ENCODE data around the gene PAWR. TPM values are rescaled to one million over a fixed set of nuclear protein-coding genes. Genes with fewer than 3 reads are reported as not detected.

Gene PAWR
- total RNA-seq (5.8 TPM), polyA plus RNA-seq (1 to 10 TPM in 3 of 4 donors, under 1 TPM in 1; 0.20 to 2.2 (median 1.2) TPM)

GRCh38 chr12:79690638-79691510 lies at the start of gene PAWR:
PAWR (minus strand) TSS chr12:79690964; CDS start chr12:79690244, 720 bp downstream.
- Mint-ChIP-seq H3K36me3 (no peaks in the 10 kb centered on the region), H3K27me3 (peaks cover 82% of the 10 kb centered on the region), H3K27ac (no peak within 1 kb of the TSS), H3K4me1 (peaks cover 5 to 22% (median 15%) of the 10 kb centered on the region in 4 donors), H3K9me3 (peaks cover 0 to 6% (median 0%) of the 10 kb centered on the region in 7 donors), H3K4me3 (peak within 1 kb of the TSS; percentile 82 to 91 (median 86))
- Histone ChIP-seq H3K4me3 (ENCODE audit: low read depth, low read length) (peak within 1 kb of the TSS; percentile 41), H3K36me3 (ENCODE audit: control insufficient read depth, insufficient read depth, low read length) (no peaks in the 10 kb centered on the region), H3K4me1 (ENCODE audit: control insufficient read depth, insufficient read depth, low read length, poor library complexity, severe bottlenecking) (peaks cover 13% of the 10 kb centered on the region), H3K27ac (ENCODE audit: insufficient read depth, low read length, poor library complexity, severe bottlenecking) (no peak within 1 kb of the TSS), H3K27me3 (ENCODE audit: control insufficient read depth, insufficient read depth, low read length) (peaks cover 38% of the 10 kb centered on the region), H3K9me3 (ENCODE audit: control insufficient read depth in 2 of 2, low read length in 2 of 2) (no peaks in the 10 kb centered on the region)
- peak in 1 of 3 donors; percentile 25 for DNase-seq
- ATAC-seq (ENCODE audit: low read depth in 2 of 2) = peak in 1 of 2 donors; percentile 43

DNA sequence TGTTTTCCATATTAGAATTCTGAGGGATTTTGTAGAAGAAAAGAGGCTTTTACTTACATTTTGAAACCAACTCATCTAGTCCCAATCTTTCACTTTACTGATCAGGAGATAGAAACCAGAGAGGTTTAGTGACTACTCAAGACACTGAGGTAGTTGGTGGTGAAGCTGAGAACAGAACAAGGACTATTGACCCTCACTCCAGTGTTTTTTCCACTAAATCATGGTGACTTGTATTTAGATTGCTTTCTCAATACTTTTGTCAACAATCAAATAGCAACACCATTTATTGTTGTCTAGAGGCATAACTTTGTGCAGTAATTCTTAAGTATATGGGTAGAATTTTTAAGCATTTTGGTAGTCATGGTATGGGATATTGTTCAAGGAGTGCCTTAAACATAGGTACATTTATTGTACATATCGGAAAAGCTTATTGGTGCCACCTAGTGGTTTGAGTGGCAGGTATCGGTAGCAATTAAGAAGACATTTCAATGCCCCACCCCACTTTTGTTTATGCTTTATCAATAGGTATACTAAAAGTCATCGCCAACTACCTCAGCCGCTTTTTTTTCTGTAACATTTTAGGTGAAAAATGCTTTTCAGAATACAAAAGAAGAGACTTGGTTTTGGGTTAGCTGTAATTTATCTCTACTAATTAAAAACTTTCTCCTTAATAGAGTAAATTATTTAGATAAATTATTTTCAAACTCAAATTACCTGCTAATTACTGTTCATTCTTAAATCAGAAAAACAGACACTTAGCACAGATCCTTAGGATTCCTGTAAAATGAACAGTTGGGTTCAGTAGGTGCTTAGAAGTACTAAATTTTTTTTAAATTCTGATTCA lies 47.3 kb upstream of the PAWR start:
- peaks cover 9% of the 10 kb centered on the region for H3K27me3 Mint-ChIP-seq
- H3K27ac Mint-ChIP-seq = no peak overlapping the region
- H3K4me3 Mint-ChIP-seq = no peak overlapping the region
- no peak overlapping the region for H3K27ac ChIP-seq (ENCODE audit: insufficient read depth, low read length, poor library complexity, severe bottlenecking)
- H3K4me1 ChIP-seq (ENCODE audit: control insufficient read depth, insufficient read depth, low read length, poor library complexity, severe bottlenecking) = no peaks in the 10 kb centered on the region
- H3K9me3 ChIP-seq (ENCODE audit: control insufficient read depth in 2 of 2, low read length in 2 of 2) = no peaks in the 10 kb centered on the region
- H3K36me3 Mint-ChIP-seq = no peaks in the 10 kb centered on the region
- H3K4me3 ChIP-seq (ENCODE audit: low read depth, low read length) = no peak overlapping the region
- H3K36me3 ChIP-seq (ENCODE audit: control insufficient read depth, insufficient read depth, low read length) = no peaks in the 10 kb centered on the region
- peaks cover 4% of the 10 kb centered on the region for H3K27me3 ChIP-seq (ENCODE audit: control insufficient read depth, insufficient read depth, low read length)
- peak in 2 of 3 donors; percentile 9 to 63 for DNase-seq
- peak in 1 of 2 donors; percentile 31 for ATAC-seq (ENCODE audit: low read depth in 2 of 2)
- H3K9me3 Mint-ChIP-seq = no peaks in the 10 kb centered on the region
- H3K4me1 Mint-ChIP-seq = no peaks in the 10 kb centered on the region

GRCh38 chr12:79732638-79733037 lies 41.9 kb upstream of the PAWR start:
- DNase-seq = no peak

GRCh38 chr12:79725987-79726386 lies 35.2 kb upstream of the PAWR start:
- no peak for ATAC-seq (ENCODE audit: low read depth in 2 of 2)
- H3K27ac ChIP-seq (ENCODE audit: insufficient read depth, low read length, poor library complexity, severe bottlenecking) = no peak overlapping the region
- no peaks in the 10 kb centered on the region for H3K36me3 Mint-ChIP-seq

More at GRCh38 chr12:79732638-79733037, 41.9 kb upstream of the PAWR start:
- Histone ChIP-seq H3K9me3 (ENCODE audit: control insufficient read depth in 2 of 2, low read length in 2 of 2) (no peaks in the 10 kb centered on the region), H3K4me3 (ENCODE audit: low read depth, low read length) (no peak overlapping the region), H3K27ac (ENCODE audit: insufficient read depth, low read length, poor library complexity, severe bottlenecking) (no peak overlapping the region), H3K36me3 (ENCODE audit: control insufficient read depth, insufficient read depth, low read length) (no peaks in the 10 kb centered on the region), H3K4me1 (ENCODE audit: control insufficient read depth, insufficient read depth, low read length, poor library complexity, severe bottlenecking) (no peaks in the 10 kb centered on the region), H3K27me3 (ENCODE audit: control insufficient read depth, insufficient read depth, low read length) (peaks cover 3% of the 10 kb centered on the region)
- H3K9me3 Mint-ChIP-seq = peaks cover 0 to 5% (median 0%) of the 10 kb centered on the region in 7 donors
- H3K4me3 Mint-ChIP-seq = no peak overlapping the region
- peaks cover 27% of the 10 kb centered on the region for H3K27me3 Mint-ChIP-seq
- H3K27ac Mint-ChIP-seq = no peak overlapping the region
- no peaks in the 10 kb centered on the region for H3K36me3 Mint-ChIP-seq
- no peak for ATAC-seq (ENCODE audit: low read depth in 2 of 2)
- H3K4me1 Mint-ChIP-seq = no peaks in the 10 kb centered on the region

DNA sequence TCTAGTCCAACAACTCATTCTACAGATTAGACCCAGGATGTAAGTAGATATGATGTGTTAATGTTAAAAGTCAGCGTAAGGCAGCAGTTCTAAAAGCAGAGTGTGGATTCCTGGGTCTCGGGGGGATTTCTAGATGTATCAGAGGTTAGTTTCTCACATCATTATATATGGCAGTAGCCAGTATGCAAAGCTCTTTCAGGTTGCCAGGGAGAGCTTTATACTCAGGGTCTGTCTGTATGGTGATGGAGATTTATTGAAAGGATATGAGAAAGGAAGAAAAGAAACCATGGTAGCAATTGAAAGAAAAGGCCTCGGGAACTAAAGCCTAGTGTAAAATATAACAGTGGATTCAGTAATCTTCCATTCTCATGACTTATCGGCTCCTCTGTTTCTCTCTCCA lies 26.2 kb upstream of the PAWR start:
- Mint-ChIP-seq H3K27me3 (peaks cover 11% of the 10 kb centered on the region), H3K4me3 (no peak overlapping the region), H3K4me1 (no peaks in the 10 kb centered on the region), H3K9me3 (peaks cover 0 to 2% (median 0%) of the 10 kb centered on the region in 7 donors), H3K36me3 (no peaks in the 10 kb centered on the region), H3K27ac (no peak overlapping the region)
- DNase-seq (no peak), ATAC-seq (ENCODE audit: low read depth in 2 of 2) (no peak)
- H3K27me3 ChIP-seq (ENCODE audit: control insufficient read depth, insufficient read depth, low read length) = no peaks in the 10 kb centered on the region
- H3K27ac ChIP-seq (ENCODE audit: insufficient read depth, low read length, poor library complexity, severe bottlenecking) = no peak overlapping the region
- no peaks in the 10 kb centered on the region for H3K36me3 ChIP-seq (ENCODE audit: control insufficient read depth, insufficient read depth, low read length)
- H3K9me3 ChIP-seq (ENCODE audit: control insufficient read depth in 2 of 2, low read length in 2 of 2) = no peaks in the 10 kb centered on the region
- no peaks in the 10 kb centered on the region for H3K4me1 ChIP-seq (ENCODE audit: control insufficient read depth, insufficient read depth, low read length, poor library complexity, severe bottlenecking)
- H3K4me3 ChIP-seq (ENCODE audit: low read depth, low read length) = no peak overlapping the region

More at GRCh38 chr12:79725987-79726386, 35.2 kb upstream of the PAWR start:
- Mint-ChIP-seq H3K4me1 (no peaks in the 10 kb centered on the region), H3K27ac (no peak overlapping the region), H3K4me3 (no peak overlapping the region), H3K27me3 (peaks cover 21% of the 10 kb centered on the region), H3K9me3 (peaks cover 0 to 5% (median 0%) of the 10 kb centered on the region in 7 donors)
- no peak for DNase-seq
- Histone ChIP-seq H3K4me1 (ENCODE audit: control insufficient read depth, insufficient read depth, low read length, poor library complexity, severe bottlenecking) (no peaks in the 10 kb centered on the region), H3K4me3 (ENCODE audit: low read depth, low read length) (no peak overlapping the region), H3K9me3 (ENCODE audit: control insufficient read depth in 2 of 2, low read length in 2 of 2) (no peaks in the 10 kb centered on the region), H3K27me3 (ENCODE audit: control insufficient read depth, insufficient read depth, low read length) (peaks cover 6% of the 10 kb centered on the region), H3K36me3 (ENCODE audit: control insufficient read depth, insufficient read depth, low read length) (no peaks in the 10 kb centered on the region)

DNA sequence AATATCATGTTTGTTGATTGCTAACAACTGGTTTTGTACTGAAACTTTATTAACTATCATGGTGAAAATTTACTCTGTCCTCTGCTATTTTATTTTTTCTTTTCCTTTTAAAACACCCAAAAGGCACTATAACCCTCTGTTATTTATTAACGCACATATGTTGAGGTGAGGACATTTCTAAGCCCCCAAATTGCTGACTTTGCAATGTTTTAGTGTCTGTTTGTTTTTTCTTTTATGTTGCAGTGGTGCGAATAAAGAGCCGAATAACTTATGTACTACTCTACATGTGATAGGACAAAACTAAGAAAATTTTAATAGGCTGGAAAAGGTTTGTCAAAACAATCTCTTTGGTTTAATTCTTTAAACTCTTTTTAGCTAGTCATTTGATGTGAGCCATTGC lies 24.5 kb upstream of the PAWR start:
- H3K4me1 Mint-ChIP-seq = no peaks in the 10 kb centered on the region
- ATAC-seq (ENCODE audit: low read depth in 2 of 2) = no peak
- no peak for DNase-seq
- H3K27ac ChIP-seq (ENCODE audit: insufficient read depth, low read length, poor library complexity, severe bottlenecking) = no peak overlapping the region
- no peak overlapping the region for H3K27ac Mint-ChIP-seq
- no peak overlapping the region for H3K4me3 Mint-ChIP-seq
- H3K36me3 ChIP-seq (ENCODE audit: control insufficient read depth, insufficient read depth, low read length) = no peaks in the 10 kb centered on the region
- H3K27me3 Mint-ChIP-seq = peaks cover 11% of the 10 kb centered on the region
- H3K4me1 ChIP-seq (ENCODE audit: control insufficient read depth, insufficient read depth, low read length, poor library complexity, severe bottlenecking) = no peaks in the 10 kb centered on the region
- no peak overlapping the region for H3K4me3 ChIP-seq (ENCODE audit: low read depth, low read length)
- no peaks in the 10 kb centered on the region for H3K36me3 Mint-ChIP-seq
- no peaks in the 10 kb centered on the region for H3K27me3 ChIP-seq (ENCODE audit: control insufficient read depth, insufficient read depth, low read length)
- H3K9me3 ChIP-seq (ENCODE audit: control insufficient read depth in 2 of 2, low read length in 2 of 2) = no peaks in the 10 kb centered on the region
- H3K9me3 Mint-ChIP-seq = peaks cover 0 to 2% (median 0%) of the 10 kb centered on the region in 7 donors

GRCh38 chr12:79710707-79711483 lies 20.1 kb upstream of the PAWR start:
- Mint-ChIP-seq H3K27ac (no peak overlapping the region), H3K9me3 (peaks cover 0 to 1% (median 0%) of the 10 kb centered on the region in 7 donors), H3K27me3 (peaks cover 19% of the 10 kb centered on the region), H3K4me1 (no peaks in the 10 kb centered on the region), H3K4me3 (no peak overlapping the region), H3K36me3 (no peaks in the 10 kb centered on the region)
- Histone ChIP-seq H3K4me1 (ENCODE audit: control insufficient read depth, insufficient read depth, low read length, poor library complexity, severe bottlenecking) (no peaks in the 10 kb centered on the region), H3K27me3 (ENCODE audit: control insufficient read depth, insufficient read depth, low read length) (no peaks in the 10 kb centered on the region), H3K9me3 (ENCODE audit: control insufficient read depth in 2 of 2, low read length in 2 of 2) (no peaks in the 10 kb centered on the region), H3K36me3 (ENCODE audit: control insufficient read depth, insufficient read depth, low read length) (no peaks in the 10 kb centered on the region), H3K4me3 (ENCODE audit: low read depth, low read length) (no peak overlapping the region), H3K27ac (ENCODE audit: insufficient read depth, low read length, poor library complexity, severe bottlenecking) (no peak overlapping the region)
- ATAC-seq (ENCODE audit: low read depth in 2 of 2) (no peak), DNase-seq (no peak)
